Mesodermal cell (in vitro differentiated cells): ENCODE data around the gene HPDL.
"Not testable (repeated sequence)": the region's sequence is repeated elsewhere in the genome, so short reads cannot be mapped to it uniquely, and the experiment has no call there.

Experiments used
- H3K27ac ChIP-seq: 2 replicates; pipeline ENCODE4 v1.7.0; 2013; ENCODE audit warnings: mild to moderate bottlenecking, low read depth, low read length, moderate library complexity; ENCODE audit not compliant: severe bottlenecking
- H3K36me3 ChIP-seq: 2 replicates; pipeline ENCODE4 v1.7.1; 2013; ENCODE audit warnings: mild to moderate bottlenecking, low read length, moderate library complexity; ENCODE audit not compliant: control insufficient read depth, insufficient read depth
- H3K4me1 ChIP-seq: one replicate; pipeline ENCODE4 v1.7.1; 2013; ENCODE audit warnings: mild to moderate bottlenecking, low read length; ENCODE audit not compliant: insufficient read depth, control insufficient read depth, poor library complexity, severe bottlenecking
- H3K4me3 ChIP-seq: 2 replicates; pipeline ENCODE4 v1.7.0; 2013; ENCODE audit warnings: low read length, control low read depth, mild to moderate bottlenecking; ENCODE audit not compliant: insufficient read depth, poor library complexity, severe bottlenecking; ENCODE audit errors: extremely low read depth
- H3K9me3 ChIP-seq: 2 replicates; pipeline ENCODE4 v1.7.1; 2013; ENCODE audit warnings: mild to moderate bottlenecking, low read length, moderate library complexity; ENCODE audit not compliant: control insufficient read depth
- WGBS, 2 experiments: methylation state at CpG; one replicate each; pipeline ENCODE4 v1.1.5; 2013; ENCODE audit warnings: missing lambda C conversion rate in 2 of 2; ENCODE audit not compliant: insufficient coverage in 2 of 2; 5-methylcytosine and 5-hydroxymethylcytosine counted together

HPDL gene

DNA sequence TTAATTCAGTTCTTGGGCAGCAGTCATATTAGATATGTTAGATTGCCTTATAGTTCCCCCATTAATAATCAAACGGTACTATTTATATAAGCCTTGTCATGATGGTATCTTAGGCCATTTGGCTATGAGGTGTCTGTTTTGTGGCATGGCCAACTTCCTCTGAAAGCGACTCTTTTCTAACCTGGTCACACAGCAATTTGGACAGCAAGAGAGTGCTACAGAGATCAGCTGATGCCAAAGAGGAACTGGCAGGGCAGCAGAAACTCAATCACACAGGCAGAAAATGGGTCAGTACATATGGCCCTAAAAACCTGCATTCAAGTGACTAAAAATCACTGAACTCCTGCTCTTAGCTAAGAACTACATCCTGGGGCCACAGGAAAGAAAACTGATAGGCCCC lies 27.0 kb downstream of the HPDL start:
- Histone ChIP-seq H3K4me3 (no peak overlapping the region), H3K4me1 (peaks cover 8% of the 10 kb centered on the region), H3K9me3 (no peaks in the 10 kb centered on the region), H3K36me3 (no peaks in the 10 kb centered on the region), H3K27ac (no peak overlapping the region)
- WGBS, 2 experiments: 94 to 100% methylated on average over 1 of the region's 2 CpGs

DNA sequence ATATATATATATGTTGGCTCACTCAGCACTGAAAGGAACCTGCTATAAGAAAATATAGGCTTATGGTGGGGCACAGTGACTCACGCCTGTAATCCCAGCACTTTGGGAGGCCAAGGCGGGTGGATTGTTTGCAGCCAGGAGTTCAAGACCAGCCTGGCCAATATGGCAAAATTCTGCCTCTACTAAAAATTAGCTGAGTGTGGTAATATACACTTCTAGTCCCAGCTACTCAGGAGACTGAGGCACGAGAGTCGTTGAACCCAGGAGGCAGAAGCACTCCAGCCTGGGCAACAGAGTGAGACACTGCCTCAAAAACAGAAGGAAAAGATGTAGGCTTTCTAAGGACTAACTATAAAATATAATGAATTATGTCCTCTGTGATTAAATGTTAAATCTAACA lies 28.1 kb downstream of the HPDL start:
- Histone ChIP-seq H3K4me1 (no peaks in the 10 kb centered on the region), H3K36me3 (no peaks in the 10 kb centered on the region), H3K27ac (no peak overlapping the region), H3K4me3 (no peak overlapping the region), H3K9me3 (no peaks in the 10 kb centered on the region)
- 81 to 95% methylated on average over 2 of the region's 4 CpGs for WGBS, 2 experiments

DNA sequence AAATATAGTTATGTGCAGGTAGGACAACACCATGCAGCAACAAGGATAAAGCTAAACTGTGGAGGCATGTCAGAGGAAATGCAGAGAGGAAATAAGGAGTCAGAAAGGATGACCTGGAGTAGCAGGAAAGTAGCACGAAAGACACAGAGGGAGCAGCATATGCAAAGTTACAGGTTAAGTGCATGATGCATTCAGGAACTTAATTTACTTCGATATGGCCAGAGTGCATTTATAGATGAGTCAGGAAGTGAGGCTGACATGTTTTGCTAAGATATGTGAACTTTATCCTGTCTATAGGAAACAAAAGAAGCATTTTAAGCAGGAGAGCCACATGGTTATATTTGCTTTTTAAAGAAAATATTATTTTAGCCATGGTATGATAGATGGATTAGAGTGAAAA lies 29.0 kb downstream of the HPDL start:
- Histone ChIP-seq H3K27ac (no peak overlapping the region), H3K4me3 (no peak overlapping the region), H3K9me3 (no peaks in the 10 kb centered on the region), H3K36me3 (no peaks in the 10 kb centered on the region), H3K4me1 (no peaks in the 10 kb centered on the region)
- WGBS, 2 experiments: 82 to 89% methylated on average over 2 of the region's 2 CpGs

DNA sequence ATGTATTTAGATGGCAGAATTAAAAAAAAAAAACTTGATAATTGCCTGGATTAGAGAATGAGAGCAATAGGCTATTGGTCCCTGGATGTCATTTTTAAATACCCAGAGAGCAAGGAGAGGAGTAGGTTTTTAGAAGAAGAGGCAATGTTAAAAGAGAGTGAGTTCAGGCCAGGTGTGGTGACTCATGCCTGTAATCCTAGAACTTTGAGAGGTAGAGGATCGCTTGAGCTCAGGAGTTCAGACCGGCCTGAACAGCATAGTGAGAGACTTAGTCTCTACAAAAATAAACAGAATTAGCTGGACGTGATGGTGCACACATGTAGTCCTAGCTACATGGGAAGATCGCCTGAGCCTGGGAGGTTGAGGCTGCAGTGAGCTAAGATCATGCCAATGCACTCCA lies 29.5 kb downstream of the HPDL start:
- Histone ChIP-seq H3K27ac (no peak overlapping the region), H3K4me3 (no peak overlapping the region), H3K36me3 (no peaks in the 10 kb centered on the region), H3K4me1 (no peaks in the 10 kb centered on the region), H3K9me3 (no peaks in the 10 kb centered on the region)
- WGBS, 2 experiments: 71 to 77% methylated on average over 3 to 4 of the region's 4 CpGs

DNA sequence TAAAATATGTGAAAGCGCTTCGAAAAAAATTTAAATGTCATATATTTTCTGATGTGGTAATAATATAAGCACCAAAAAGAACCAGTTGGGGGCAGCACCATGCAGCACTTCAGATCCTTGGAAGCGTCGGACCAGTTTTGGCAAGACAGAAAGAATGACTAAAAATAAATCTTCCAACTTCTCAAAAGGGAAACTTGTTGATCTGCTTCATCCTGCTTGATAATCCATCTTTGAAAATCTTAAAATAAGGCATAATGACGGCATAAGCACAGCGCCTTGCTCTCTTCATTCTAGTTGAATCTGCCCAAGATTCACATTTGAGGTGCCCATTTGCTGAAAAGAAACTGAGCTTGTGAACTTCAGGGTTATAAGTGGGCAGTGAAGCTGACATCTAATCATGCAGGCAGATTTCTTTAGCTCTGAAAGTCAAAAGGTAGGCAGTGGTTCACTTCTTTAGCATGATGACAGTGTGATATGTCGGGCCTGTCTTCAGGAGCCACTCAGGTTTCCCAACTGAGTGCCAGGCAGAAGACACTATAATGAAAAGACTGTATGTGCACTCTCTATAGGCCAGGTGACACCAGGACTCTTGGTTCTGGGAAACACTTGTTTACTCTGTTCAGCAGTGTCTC lies 33.3 kb downstream of the HPDL start:
- no peak overlapping the region for H3K4me3 ChIP-seq
- no peaks in the 10 kb centered on the region for H3K9me3 ChIP-seq
- H3K36me3 ChIP-seq: no peaks in the 10 kb centered on the region
- 57 to 58% methylated on average over 5 of the region's 7 CpGs for WGBS, 2 experiments
- no peak overlapping the region for H3K27ac ChIP-seq
- H3K4me1 ChIP-seq: no peaks in the 10 kb centered on the region

DNA sequence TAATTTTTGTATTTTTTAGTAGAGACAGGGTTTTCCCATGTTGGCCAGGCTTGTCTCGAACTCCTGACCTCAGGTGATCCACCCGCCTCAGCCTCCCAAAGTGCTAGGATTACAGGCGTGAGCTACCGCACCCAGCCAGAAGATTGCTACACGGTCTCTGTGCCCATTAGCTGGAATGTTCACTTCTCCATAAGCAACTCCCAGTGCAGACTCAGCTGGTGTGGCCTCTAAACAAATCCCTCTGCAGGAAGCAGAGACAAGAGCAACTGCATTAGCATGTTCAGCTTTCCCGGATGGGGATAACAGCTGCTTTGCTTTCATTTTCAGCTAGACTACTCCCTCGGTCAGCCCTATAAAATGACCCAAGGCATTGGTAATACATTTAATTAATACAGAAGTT lies 34.3 kb downstream of the HPDL start:
- not testable (repeated sequence) for H3K36me3 ChIP-seq, H3K4me3 ChIP-seq, H3K9me3 ChIP-seq, H3K4me1 ChIP-seq, H3K27ac ChIP-seq
- WGBS, 2 experiments: 64 to 70% methylated on average over 4 to 5 of the region's 7 CpGs

DNA sequence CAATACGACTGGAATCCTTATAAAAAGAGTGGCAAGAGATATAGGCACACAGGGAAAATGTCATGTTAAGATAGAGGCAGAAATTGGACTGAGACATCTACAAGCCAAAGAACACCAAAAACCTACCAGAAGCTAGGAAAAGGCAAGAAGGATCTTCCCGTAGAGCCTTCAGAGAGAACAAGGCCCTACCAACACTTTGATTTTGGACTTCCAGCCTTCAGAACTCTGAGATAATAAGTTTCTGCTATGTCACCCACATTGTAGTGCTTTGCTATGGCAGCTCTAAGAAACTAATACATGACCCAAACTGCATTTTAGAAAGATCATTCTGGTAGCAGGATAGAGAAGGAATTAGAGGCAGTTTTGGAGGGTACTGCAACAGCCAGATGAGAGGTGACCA lies 37.6 kb downstream of the HPDL start:
- Histone ChIP-seq H3K9me3 (no peaks in the 10 kb centered on the region), H3K27ac (no peak overlapping the region), H3K4me3 (no peak overlapping the region), H3K4me1 (no peaks in the 10 kb centered on the region), H3K36me3 (no peaks in the 10 kb centered on the region)
- 95 to 100% methylated on average over 1 to 2 of the region's 2 CpGs for WGBS, 2 experiments

DNA sequence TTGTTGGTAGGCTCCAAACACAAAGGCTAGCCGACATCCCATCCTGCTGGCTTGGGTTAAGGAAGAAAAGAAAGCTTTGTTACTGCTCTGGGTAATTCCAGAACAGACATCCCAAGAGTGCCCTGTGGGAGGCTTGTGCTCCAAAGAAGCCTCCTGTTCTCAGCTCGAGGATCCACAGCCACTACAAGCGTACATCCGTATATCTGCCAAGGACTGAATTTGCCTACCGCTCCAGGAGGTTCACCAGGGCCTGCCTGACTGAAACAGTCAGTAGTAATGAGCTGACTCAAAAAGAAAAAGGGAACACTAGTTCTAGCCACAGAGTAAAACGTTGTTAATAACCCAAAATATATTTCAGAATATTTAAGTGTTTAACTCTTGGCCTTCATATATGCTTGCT lies 38.4 kb downstream of the HPDL start:
- Histone ChIP-seq H3K27ac (no peak overlapping the region), H3K9me3 (no peaks in the 10 kb centered on the region), H3K4me3 (no peak overlapping the region), H3K4me1 (no peaks in the 10 kb centered on the region), H3K36me3 (no peaks in the 10 kb centered on the region)
- WGBS, 2 experiments: 79 to 86% methylated on average over 4 to 5 of the region's 6 CpGs

DNA sequence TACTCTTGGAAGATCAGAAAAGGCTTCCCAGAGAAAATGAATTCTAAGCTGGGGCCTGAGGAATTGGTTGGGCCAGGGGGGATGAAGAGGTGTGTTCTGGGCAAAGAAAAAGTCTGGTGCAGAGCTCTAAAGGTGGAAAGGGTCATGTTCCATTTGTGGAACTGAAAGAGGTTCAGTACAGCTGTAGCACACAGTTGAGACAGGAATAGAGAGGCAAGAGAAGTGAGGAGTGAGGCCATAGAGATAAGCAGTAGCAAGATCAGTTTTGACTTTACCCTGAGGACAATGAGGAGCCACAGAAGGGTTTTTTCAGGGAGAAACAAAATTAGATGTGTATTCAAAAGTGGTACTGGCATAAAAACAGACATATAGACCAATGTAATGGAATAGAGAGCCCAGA lies 43.9 kb downstream of the HPDL start:
- Histone ChIP-seq H3K27ac (no peak overlapping the region), H3K9me3 (no peaks in the 10 kb centered on the region), H3K36me3 (no peaks in the 10 kb centered on the region), H3K4me3 (no peak overlapping the region), H3K4me1 (no peaks in the 10 kb centered on the region)

DNA sequence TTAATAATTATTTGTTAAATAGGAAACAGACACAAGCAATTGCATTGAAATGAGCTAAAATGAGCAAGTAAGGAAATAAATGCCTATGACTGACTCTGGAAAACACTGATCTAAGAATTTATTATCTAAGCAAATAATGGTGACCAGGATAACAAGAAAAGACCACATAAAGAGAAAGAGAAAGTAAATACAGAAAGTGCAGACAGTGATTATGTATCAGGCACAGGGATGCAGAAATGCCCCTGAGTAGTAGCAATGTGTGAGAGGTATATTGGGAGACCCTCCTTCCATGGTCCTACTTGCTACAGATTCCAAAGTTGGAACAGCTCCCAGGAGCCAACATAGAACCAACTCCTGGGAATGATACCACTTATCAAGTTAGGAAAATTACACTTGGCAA lies 46.9 kb downstream of the HPDL start:
- Histone ChIP-seq H3K4me1 (no peaks in the 10 kb centered on the region), H3K27ac (no peak overlapping the region)

DNA sequence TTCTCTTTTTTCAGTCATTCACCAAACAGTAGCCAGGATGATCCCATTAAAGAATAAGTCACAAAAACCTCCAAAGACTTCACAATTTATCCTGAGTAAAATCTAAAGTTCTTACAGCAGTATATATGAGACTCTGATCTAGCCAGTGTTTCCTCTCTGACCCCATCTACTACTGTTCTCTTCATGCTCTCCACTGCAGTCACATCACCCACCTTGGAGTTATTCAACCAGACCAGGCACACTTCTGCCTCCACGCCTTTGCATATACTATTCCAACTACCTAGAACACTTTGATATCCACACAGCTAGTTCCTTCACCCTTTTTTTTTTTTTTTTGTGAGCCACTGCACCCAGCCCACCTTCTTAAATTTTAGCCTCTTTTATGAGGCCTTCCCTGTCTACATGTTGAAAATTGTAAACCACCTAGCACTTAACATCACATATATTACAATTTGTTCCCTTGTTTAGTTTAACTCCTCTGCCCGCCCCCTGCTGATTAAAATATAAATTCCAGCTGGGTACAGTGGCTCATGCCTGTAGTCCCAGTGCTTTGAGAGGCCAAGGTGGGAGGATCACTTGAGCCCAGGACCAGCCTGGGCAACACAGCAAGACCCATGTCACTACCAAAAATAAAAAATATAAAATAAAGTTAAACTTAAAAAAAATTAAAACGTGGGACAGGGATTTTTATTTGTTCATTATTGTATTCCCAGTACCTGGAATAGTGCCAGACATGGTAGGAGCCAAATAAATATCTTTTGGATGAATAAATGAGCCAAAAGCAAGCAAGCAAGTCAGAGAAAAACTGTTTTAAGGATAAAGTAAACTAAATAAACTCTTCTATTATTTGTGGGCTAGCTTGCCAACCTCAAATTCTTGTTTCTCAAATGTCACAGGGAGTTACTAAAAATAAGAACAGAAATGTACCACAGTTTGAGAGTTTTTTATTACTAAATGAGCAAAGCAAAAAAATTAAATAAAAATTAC lies 48.7 kb downstream of the HPDL start:
- 66 to 100% methylated on average over 1 to 3 of the region's 3 CpGs for WGBS, 2 experiments
- H3K9me3 ChIP-seq: no peaks in the 10 kb centered on the region
- no peak overlapping the region for H3K27ac ChIP-seq
- H3K4me3 ChIP-seq: no peak overlapping the region
- H3K36me3 ChIP-seq: no peaks in the 10 kb centered on the region
- no peaks in the 10 kb centered on the region for H3K4me1 ChIP-seq

More for the DNA sequence above, 46.9 kb downstream of the HPDL start:
- Histone ChIP-seq H3K36me3 (no peaks in the 10 kb centered on the region), H3K9me3 (no peaks in the 10 kb centered on the region), H3K4me3 (no peak overlapping the region)
